ENCODE measurements around the gene SSUH2. TPM values are rescaled to one million over a fixed set of nuclear protein-coding genes. Genes with fewer than 3 reads are reported as not detected.

Gene SSUH2
- polyA plus RNA-seq, 3 donors, result 0.10 to 1.9 (median 0.61) TPM

- 88 to 92% (median 91%) methylated on average over 12 of the region's 12 CpGs for WGBS, 3 donors
- no peak overlapping the region for H3K27ac ChIP-seq (ENCODE audit: low read depth, low read length)
Measured at GRCh38 chr3:8647137-8647985, 2.8 kb upstream of the SSUH2 start.

DNA sequence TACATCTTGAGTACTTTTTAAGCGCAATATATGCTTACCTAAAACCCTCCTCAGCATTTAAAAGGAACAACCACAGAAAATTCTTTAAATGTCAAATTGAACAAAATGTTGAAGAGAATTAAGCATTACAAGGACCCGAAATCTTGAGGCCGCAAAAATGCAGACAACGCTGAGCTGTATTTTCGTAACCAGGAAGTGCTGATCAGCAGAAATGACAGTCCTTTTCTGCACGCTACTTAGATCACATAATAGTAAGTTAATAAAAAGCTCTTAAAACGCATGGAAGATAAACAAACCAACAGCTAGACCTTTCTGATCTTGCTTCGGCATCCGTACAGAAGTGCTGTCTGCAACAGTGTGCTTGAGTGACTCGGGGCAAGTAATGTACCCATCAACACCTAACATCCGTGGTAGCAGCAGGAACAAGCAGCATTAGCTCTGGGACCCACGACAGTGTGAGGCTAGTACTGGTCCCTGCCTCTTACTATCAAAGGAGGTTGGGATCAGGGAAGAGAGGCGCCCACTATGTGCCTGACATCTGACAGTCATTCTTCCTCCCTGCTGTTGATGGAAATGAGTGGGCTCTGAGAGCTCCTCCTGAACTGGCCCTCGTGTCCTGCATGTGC, 1.8 kb upstream of the SSUH2 start:
- no peak overlapping the region for H3K27ac ChIP-seq (ENCODE audit: low read depth, low read length)
- 82 to 87% (median 83%) methylated on average over 14 of the region's 14 CpGs for WGBS, 3 donors

- H3K27ac ChIP-seq (ENCODE audit: low read depth, low read length), result no peak overlapping the region
- WGBS, 3 donors, result 72 to 80% (median 73%) methylated on average over 6 of the region's 6 CpGs
Measured at GRCh38 chr3:8645712-8646111, 1.1 kb upstream of the SSUH2 start.

- 36 to 65% (median 50%) methylated on average over 10 of the region's 10 CpGs for WGBS, 3 donors
- no peak overlapping the region for H3K27ac ChIP-seq (ENCODE audit: low read depth, low read length)
Measured at GRCh38 chr3:8643693-8644365, 769 bp downstream of the SSUH2 start.

DNA sequence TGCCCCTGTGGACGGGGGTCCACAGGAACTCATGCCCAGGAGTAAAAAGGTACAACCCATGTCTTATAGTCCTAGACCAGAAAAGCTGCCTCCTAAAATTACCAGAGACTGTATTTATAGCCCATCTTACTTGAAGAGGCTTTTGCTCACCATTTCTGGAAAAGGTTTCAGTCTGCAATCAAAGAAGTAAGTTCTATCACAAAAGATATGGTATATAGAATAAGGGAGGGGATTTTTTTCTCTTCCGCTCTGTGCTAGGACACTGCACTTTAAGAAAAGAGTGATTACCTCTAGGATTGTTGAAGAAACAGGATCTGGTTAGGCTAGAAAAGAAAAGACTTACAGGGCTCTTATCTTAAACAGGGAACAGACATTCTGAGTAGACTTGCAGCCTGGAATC, 2.6 kb downstream of the SSUH2 start:
- no peak overlapping the region for H3K27ac ChIP-seq (ENCODE audit: low read depth, low read length)
- 87 to 94% (median 92%) methylated on average over 2 of the region's 2 CpGs for WGBS, 3 donors

- no peak overlapping the region for H3K27ac ChIP-seq (ENCODE audit: low read depth, low read length)
- WGBS, 3 donors, result 70 to 73% (median 73%) methylated on average over 7 of the region's 7 CpGs
Measured at GRCh38 chr3:8641472-8641871, 3.1 kb downstream of the SSUH2 start.

DNA sequence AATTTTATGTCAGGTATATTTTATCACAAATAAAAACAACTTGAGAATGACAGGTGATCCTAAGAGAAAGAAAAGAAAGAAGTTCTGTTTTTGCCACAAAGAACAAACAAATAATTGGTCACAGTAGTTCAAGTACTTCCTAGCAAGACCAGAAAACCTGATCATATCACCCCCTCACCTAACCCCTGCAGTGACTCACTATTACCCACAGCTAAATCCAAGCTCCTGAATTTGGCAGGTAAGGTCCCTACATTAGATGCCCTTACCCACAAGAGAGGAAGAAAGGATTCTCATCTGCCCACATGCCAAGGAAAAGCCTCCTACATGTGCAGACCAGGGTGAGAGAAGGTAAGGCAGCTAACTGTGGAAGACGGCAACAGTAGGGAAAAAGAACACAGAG, 4.4 kb downstream of the SSUH2 start:
- WGBS, 3 donors, result 87 to 96% (median 90%) methylated on average over 1 of the region's 1 CpG
- H3K27ac ChIP-seq (ENCODE audit: low read depth, low read length), result no peak overlapping the region

GRCh38 chr3:8639659-8640000, 5.0 kb downstream of the SSUH2 start:
- no peak overlapping the region for H3K27ac ChIP-seq (ENCODE audit: low read depth, low read length)
- WGBS, 3 donors, result 66 to 85% (median 80%) methylated on average over 7 of the region's 7 CpGs

DNA sequence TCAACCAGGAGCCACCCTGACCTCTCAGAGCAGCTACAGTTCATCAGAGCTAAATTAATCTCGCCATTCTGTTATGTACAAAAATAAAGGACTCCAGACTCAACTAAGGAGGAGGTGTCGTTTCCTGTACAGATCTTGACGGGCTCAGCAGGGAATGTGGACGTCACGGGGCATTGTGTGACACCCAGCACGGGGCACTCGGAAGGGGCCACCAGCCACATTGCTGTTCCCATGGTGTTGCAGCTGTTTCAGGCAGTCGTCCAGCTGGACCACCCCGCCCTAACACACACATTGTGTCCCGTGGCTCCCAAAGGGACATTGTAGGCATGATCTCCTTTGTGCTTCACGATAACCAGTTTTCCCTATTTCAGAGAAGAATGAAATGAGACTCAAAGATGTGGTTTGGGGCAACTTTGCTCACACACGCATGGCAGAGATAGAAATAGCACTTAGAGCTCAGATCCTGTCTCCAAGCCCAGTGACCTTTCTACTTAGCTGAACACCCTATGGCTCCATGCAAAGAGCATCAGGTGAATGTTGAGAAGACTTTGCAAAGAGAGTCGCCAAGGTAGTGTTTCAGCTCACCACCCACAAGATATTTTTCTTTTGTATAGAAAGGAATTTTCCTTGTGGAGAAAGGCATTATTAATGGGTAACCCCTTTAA, 5.5 kb downstream of the SSUH2 start:
- WGBS, 3 donors, result 67 to 83% (median 68%) methylated on average over 13 of the region's 13 CpGs
- H3K27ac ChIP-seq (ENCODE audit: low read depth, low read length), result no peak overlapping the region

DNA sequence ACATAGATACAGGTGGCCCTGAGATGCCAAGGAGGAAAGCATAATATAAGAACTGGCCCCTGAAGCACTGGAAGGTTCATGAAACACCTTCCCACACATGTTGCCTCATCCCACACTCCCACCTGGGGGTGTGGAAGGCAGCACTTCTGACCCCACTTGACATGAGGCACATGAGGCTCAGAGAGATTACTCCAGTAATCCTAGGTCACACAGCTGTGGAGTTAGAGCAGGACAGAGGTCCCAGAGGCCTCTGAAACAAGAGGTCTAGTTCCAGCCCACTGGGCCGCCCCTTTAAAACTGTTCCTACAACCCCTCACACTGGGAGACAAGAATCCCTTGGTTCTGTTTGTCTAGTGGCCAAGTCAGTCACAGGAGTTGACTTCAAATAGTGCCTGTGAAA, 7.2 kb downstream of the SSUH2 start:
- no peak overlapping the region for H3K27ac ChIP-seq (ENCODE audit: low read depth, low read length)
- WGBS, 3 donors, result 83 to 100% (median 93%) methylated on average over 1 of the region's 1 CpG

DNA sequence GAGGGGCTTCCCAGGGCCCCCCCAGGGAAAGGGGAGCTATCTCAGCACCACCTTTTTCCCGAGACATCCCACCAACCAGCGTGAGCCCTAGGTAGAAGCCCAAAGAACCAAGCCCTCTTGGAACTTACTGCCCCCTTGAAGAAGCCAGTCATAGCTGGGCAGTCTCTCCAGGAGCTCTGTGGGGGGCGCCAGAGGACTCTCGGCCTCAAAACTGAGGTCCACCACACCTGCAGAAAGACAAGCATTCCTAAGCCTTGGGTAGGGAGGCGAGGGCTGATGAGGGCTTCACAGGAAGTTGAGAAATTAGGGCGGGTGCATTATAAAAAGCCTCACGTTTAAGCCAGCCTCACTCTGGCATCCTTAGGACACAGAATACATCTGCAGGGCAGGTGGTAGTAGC, 9.0 kb downstream of the SSUH2 start:
- WGBS, 3 donors, result 70 to 80% (median 77%) methylated on average over 7 of the region's 7 CpGs

GRCh38 chr3:8635125-8635524, 9.5 kb downstream of the SSUH2 start:
- H3K27ac ChIP-seq (ENCODE audit: low read depth, low read length), result no peak overlapping the region
- WGBS, 3 donors, result 83 to 93% (median 90%) methylated on average over 2 of the region's 2 CpGs

More for the DNA sequence above, 9.0 kb downstream of the SSUH2 start:
- no peak overlapping the region for H3K27ac ChIP-seq (ENCODE audit: low read depth, low read length)

- WGBS, 3 donors, result 85 to 90% (median 90%) methylated on average over 7 of the region's 7 CpGs
- no peak overlapping the region for H3K27ac ChIP-seq (ENCODE audit: low read depth, low read length)
Measured at GRCh38 chr3:8632402-8633237, 12.0 kb downstream of the SSUH2 start.

DNA sequence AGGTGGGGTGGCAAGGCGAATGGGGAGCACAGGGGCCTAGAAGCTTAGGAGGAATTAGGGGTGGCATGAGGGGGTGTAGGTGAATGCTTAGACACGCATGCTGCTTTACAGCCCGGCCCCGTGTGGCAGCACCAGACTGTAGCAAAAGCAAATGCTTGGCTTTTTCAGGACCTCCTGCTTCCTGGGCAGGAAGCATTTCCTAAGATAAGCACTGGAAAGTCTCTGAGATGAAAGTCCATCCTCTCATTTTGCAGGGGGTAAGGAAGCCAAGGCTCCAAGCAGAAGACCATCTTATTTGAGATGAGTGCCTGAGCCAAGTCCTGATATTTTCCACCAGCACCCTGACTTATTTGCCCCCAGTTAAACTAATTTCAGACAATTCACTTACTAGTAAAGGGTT, 12.9 kb downstream of the SSUH2 start:
- WGBS, 3 donors, result 54 to 70% (median 55%) methylated on average over 4 of the region's 4 CpGs
- H3K27ac ChIP-seq (ENCODE audit: low read depth, low read length), result no peak overlapping the region

- 76 to 88% (median 86%) methylated on average over 16 of the region's 16 CpGs for WGBS, 3 donors
- H3K27ac ChIP-seq (ENCODE audit: low read depth, low read length), result no peak overlapping the region
Measured at GRCh38 chr3:8629151-8630021, 15.2 kb downstream of the SSUH2 start.

GRCh38 chr3:8627949-8628348, 16.6 kb downstream of the SSUH2 start:
- H3K27ac ChIP-seq (ENCODE audit: low read depth, low read length), result no peak overlapping the region
- 94 to 100% (median 98%) methylated on average over 5 of the region's 5 CpGs for WGBS, 3 donors

DNA sequence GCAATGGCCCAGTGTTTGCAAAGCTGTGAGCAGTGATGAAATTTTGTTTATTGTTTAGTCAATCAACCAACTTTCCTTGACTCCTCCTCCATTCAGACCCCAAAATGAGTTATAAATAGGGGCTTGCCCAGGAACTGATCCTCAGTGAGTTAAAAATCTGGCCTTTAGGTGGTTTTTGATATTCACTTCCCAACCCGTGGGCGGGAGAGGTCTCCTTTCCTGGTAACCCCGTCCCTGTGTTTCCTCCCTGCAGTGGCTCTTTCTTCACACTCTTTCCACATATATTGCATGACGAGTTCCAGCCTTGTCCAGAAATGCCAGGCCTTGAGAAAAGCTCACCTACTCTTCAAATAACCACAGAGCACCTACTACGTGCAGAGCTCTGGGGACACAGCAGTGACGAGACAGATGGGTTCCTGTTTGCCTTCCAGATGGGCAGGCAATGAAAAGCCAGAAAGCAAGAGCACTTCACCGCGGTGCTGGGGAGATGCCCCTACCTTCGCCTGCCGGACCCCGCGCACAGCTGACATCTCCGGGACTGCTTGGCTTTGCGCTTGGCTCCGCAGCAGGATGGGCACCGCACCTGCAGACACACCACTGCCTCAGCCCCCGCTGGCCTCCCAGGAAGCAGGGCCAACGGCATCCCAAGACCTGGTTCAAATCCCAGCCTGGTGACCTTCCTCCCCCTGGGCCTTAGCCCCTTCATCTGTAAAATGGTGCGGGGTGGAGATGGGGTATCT, 17.2 kb downstream of the SSUH2 start:
- H3K27ac ChIP-seq (ENCODE audit: low read depth, low read length), result no peak overlapping the region
- 85 to 90% (median 86%) methylated on average over 19 of the region's 19 CpGs for WGBS, 3 donors

All from adipose tissue (tissue), 3 donors.